Heart left ventricle (tissue), 16 donors: ENCODE measurements around the gene MRRF. TPM values are rescaled to one million over a fixed set of nuclear protein-coding genes. Genes with fewer than 3 reads are reported as not detected.

ENCODE experiments used
- ATAC-seq, 4 donors: fragments of 200-7000 bp; cut with Tn5 transposase; one replicate each; pipeline ENCODE4 v1.9.1; 2020 to 2022; ENCODE audit warnings: moderate library complexity in 4 of 4, mild to moderate bottlenecking in 3 of 4, moderate number of reproducible peaks in 1 of 4
- DNase-seq, 5 donors: peaks; one replicate each; pipeline ENCODE4 v3.0.0-alpha.2; 2020
- H3K27ac ChIP-seq, 12 donors: fragments of 200-600 bp; sonication (generic) in 4 of 12; one replicate each; pipeline versions ENCODE4 v1.5.0 to v1.8.0; 2016 to 2022; ENCODE audit warnings: mild to moderate bottlenecking in 2 of 12
- H3K27me3 ChIP-seq, 9 donors: fragments of 200-600 bp; sonication (generic) in 2 of 9; one replicate each; pipeline versions ENCODE4 v1.5.1 to v1.8.0; 2016 to 2022; ENCODE audit warnings: mild to moderate bottlenecking in 3 of 9
- H3K36me3 ChIP-seq, 9 donors: fragments of 200-600 bp; sonication (generic) in 2 of 9; one replicate each; pipeline versions ENCODE4 v1.5.0 to v1.8.0; 2018 to 2022; ENCODE audit warnings: mild to moderate bottlenecking in 2 of 9
- H3K4me1 ChIP-seq, 12 donors: fragments of 200-600 bp; sonication (generic) in 4 of 12; one replicate each; pipeline versions ENCODE4 v1.5.0 to v1.8.0; 2016 to 2022; ENCODE audit warnings: mild to moderate bottlenecking in 3 of 12
- H3K4me3 ChIP-seq, 12 donors: fragments of 200-600 bp; sonication (generic) in 4 of 12; one replicate each; pipeline versions ENCODE4 v1.5.0 to v1.8.0; 2017 to 2022; ENCODE audit warnings: mild to moderate bottlenecking in 9 of 12, moderate library complexity in 4 of 12
- H3K9me3 ChIP-seq, 12 donors: fragments of 200-600 bp; sonication (generic) in 4 of 12; one replicate each; pipeline versions ENCODE4 v1.5.0 to v1.8.0; 2016 to 2022; ENCODE audit warnings: mild to moderate bottlenecking in 1 of 12
- CTCF ChIP-seq, 12 donors: fragments of 200-600 bp; sonication (generic) in 4 of 12; IDR thresholded peaks; one replicate each; pipeline versions ENCODE4 v1.5.0 to v1.8.0; 2018 to 2022; ENCODE audit warnings: antibody characterized with exemption in 12 of 12, mild to moderate bottlenecking in 5 of 12
- POLR2A ChIP-seq, 2 donors: fragments of 450-650 bp; IDR thresholded peaks; one replicate each; pipeline ENCODE4 v1.6.1; 2017; ENCODE audit warnings: antibody characterized with exemption in 2 of 2, mild to moderate bottlenecking in 2 of 2, moderate library complexity in 2 of 2
- WGBS, 4 donors: extraction: QIAGEN DNeasy Blood & Tissue Kit in 2 of 4; methylation state at CpG; one replicate each; pipeline versions ENCODE4 v1.1.5 to v1.1.7; 2013 to 2018; 5-methylcytosine and 5-hydroxymethylcytosine counted together
- intact Hi-C, 10 donors: fragments of 100-400 bp; cut with DNase I; formaldehyde crosslinking; loops; one replicate each; pipeline versions ENCODE4 v1.11.1 to v1.14.2; 2022
- polyA plus RNA-seq, 2 donors: library from polyadenylated mRNA; stranded (reverse); fragments of 200-250 nt; gene quantifications; one replicate each; pipeline ENCODE4 v1.2.3, GENCODE V29; 2013
- total RNA-seq, 9 donors: library from RNA; depleted of rRNA in 2 of 9; stranded (reverse); fragments of >200 nt in 2 of 9; fragmentation: NEBNext Ultra II Directional in 3 of 9; extraction: Animal tissue kit (Norgen Biotek cat#: 25700) in 3 of 9; gene quantifications; one replicate each; pipeline versions ENCODE4 v1.1.0 to v1.2.4, GENCODE V29; 2016 to 2023
- donor health status: ischemic (EF 13 %, LVEDD 7.1; RV severe dilation, severe dysfunction).
- donor health status: healthy with polysubstance abuse.
- donor health status: DM: no; HTN: yes; CAD: no.
- donor health status: DM: no; HTN: no; CAD: no.
- donor health status: ischemic (EF 25% LVEDD 6.9; RV normal size, moderate dysfunction).
- donor health status: ischemic (EF 25% LVEDD 5.7; RV mildly dilated, moderate dysfunction).
- donor health status: healthy.
- donor health status: DM: yes; HTN: yes; CAD: no.
- donor health status: ischemic (EF 35%, LVEDD 5.7; RV mildly dilated, moderate dysfunction).
- donor health status: nonischemic (EF 11% LVEDD 7.7; RV severe dilation, severe dysfunction).
- donor health status: DM: yes; HTN: yes; CAD: no.
- donor health status: PGD.
- donor health status: ischemic (EF 29% LVEDD 5.4; RV normal size, mild dysfunction).
- donor health status: nonischemic (EF 23%, LVEDD 6.1; RV moderate dilation, normal function).

The MRRF gene
- total and polyA plus RNA-seq, 11 donors, result 27.0 to 48.1 (median 36.0) TPM

GRCh38 chr9:122226142-122226757 is 38.4 kb upstream of the MRRF start:
- no peak for TF ChIP-seq POLR2A (IDR thresholded peaks at IDR 0.05)
- TF ChIP-seq CTCF (IDR thresholded peaks at IDR 0.05), result no peak
- ATAC-seq, result no peak
- WGBS, 4 donors, result 23 to 45% (median 31%) methylated on average over 44 to 51 of the region's 51 CpGs
- Histone ChIP-seq H3K36me3 (no peaks in the 10 kb centered on the region), H3K27ac (no peak overlapping the region), H3K4me3 (peak overlapping the region in 10 of 12 donors; percentile 6 to 61 (median 33)), H3K4me1 (peaks cover 0 to 47% (median 23%) of the 10 kb centered on the region in 12 donors), H3K27me3 (peaks cover 28 to 97% (median 88%) of the 10 kb centered on the region in 9 donors), H3K9me3 (no peaks in the 10 kb centered on the region)
- intact Hi-C loops, result loop anchor here in 1 of 10 donors (5.0 to 10.0 kb wide), 2 partner anchors 101 to 121 kb away; no protein-coding TSS in a partner anchor
- DNase-seq, result no peak

GRCh38 chr9:122226758-122227574 is 37.7 kb upstream of the MRRF start:
- Histone ChIP-seq H3K36me3 (no peaks in the 10 kb centered on the region), H3K4me1 (peaks cover 0 to 40% (median 22%) of the 10 kb centered on the region in 12 donors), H3K4me3 (peak overlapping the region; percentile 7 to 61 (median 52)), H3K27ac (peak overlapping the region in 2 of 12 donors; percentile 18 to 32), H3K9me3 (no peaks in the 10 kb centered on the region), H3K27me3 (peaks cover 28 to 97% (median 87%) of the 10 kb centered on the region in 9 donors)
- TF ChIP-seq CTCF (IDR thresholded peaks at IDR 0.05) (no peak), POLR2A (IDR thresholded peaks at IDR 0.05) (no peak)
- intact Hi-C loops, result loop anchor here in 1 of 10 donors (5.0 to 10.0 kb wide), 2 partner anchors 102 to 120 kb away; no protein-coding TSS in a partner anchor
- 14 to 21% (median 20%) methylated on average over 33 to 59 of the region's 59 CpGs for WGBS, 4 donors
- no peak for DNase-seq
- ATAC-seq, result peak in 1 of 4 donors; percentile 11

GRCh38 chr9:122227575-122227900 is 37.1 kb upstream of the MRRF start:
- peaks cover 28 to 94% (median 81%) of the 10 kb centered on the region in 9 donors for H3K27me3 ChIP-seq
- intact Hi-C loops, result loop anchor here in 1 of 10 donors (5.0 to 10.0 kb wide), 2 partner anchors 103 to 120 kb away; no protein-coding TSS in a partner anchor

More at GRCh38 chr9:122227575-122227900, 37.1 kb upstream of the MRRF start:
- 5 to 9% (median 8%) methylated on average over 10 of the region's 10 CpGs for WGBS, 4 donors
- peak overlapping the region in 2 of 12 donors; percentile 18 to 32 for H3K27ac ChIP-seq
- H3K4me3 ChIP-seq, result peak overlapping the region; percentile 29 to 61 (median 52)
- no peaks in the 10 kb centered on the region for H3K9me3 ChIP-seq
- TF ChIP-seq POLR2A (IDR thresholded peaks at IDR 0.05) (no peak), CTCF (IDR thresholded peaks at IDR 0.05) (no peak)
- no peak for DNase-seq
- H3K36me3 ChIP-seq, result no peaks in the 10 kb centered on the region
- ATAC-seq, result no peak
- peaks cover 0 to 40% (median 21%) of the 10 kb centered on the region in 12 donors for H3K4me1 ChIP-seq
